Cardiac fibroblast (primary cell): ENCODE results near the gene NLGN1.

Source experiments
- DNase-seq, 2 donors: peaks; one replicate each; pipeline versions ENCODE4 v3.0.0 to v3.0.0-alpha.2; 2010; ENCODE audit warnings: low read depth in 2 of 2
- H3K4me3 ChIP-seq, 2 donors: replicated peaks in 1 of 2; 1 replicate in 1 of 2; 2 replicates in 1 of 2; pipeline ENCODE4 v1.5.1; 2011; ENCODE audit warnings: low read depth in 2 of 2, low read length in 2 of 2, mild to moderate bottlenecking in 2 of 2, moderate library complexity in 1 of 2
- TF ChIP-seq, protein P1 (sequence below): IDR thresholded peaks from one replicate; pipeline ENCODE4 v1.5.1; 2011; ENCODE audit warnings: low read depth, mild to moderate bottlenecking, low read length, inconsistent platforms

The NLGN1 gene

DNA sequence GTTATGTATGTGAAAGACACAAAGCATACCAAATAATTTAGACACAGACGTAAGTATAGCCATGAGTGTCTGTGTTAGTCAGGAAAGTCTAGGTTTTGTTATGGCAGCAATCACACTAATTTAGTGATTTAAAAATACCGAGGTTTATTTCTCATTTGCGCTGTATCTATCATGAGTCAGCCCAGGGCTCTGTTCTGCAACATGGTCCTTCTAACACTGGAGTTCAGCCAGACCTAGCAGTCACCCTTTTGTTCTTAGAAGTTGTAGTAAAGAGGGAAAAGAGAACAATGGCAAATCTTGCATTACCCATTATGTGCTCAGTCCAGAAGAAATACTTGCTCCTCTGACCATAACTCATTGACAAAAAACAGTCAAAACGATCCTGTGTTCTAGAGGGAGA lies 311.5 kb downstream of the NLGN1 start:
- TF ChIP-seq, protein P1, sequence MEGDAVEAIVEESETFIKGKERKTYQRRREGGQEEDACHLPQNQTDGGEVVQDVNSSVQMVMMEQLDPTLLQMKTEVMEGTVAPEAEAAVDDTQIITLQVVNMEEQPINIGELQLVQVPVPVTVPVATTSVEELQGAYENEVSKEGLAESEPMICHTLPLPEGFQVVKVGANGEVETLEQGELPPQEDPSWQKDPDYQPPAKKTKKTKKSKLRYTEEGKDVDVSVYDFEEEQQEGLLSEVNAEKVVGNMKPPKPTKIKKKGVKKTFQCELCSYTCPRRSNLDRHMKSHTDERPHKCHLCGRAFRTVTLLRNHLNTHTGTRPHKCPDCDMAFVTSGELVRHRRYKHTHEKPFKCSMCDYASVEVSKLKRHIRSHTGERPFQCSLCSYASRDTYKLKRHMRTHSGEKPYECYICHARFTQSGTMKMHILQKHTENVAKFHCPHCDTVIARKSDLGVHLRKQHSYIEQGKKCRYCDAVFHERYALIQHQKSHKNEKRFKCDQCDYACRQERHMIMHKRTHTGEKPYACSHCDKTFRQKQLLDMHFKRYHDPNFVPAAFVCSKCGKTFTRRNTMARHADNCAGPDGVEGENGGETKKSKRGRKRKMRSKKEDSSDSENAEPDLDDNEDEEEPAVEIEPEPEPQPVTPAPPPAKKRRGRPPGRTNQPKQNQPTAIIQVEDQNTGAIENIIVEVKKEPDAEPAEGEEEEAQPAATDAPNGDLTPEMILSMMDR = no peak
- peak; percentile 19 to 75 for DNase-seq
- H3K4me3 ChIP-seq = no peak overlapping the region

DNA sequence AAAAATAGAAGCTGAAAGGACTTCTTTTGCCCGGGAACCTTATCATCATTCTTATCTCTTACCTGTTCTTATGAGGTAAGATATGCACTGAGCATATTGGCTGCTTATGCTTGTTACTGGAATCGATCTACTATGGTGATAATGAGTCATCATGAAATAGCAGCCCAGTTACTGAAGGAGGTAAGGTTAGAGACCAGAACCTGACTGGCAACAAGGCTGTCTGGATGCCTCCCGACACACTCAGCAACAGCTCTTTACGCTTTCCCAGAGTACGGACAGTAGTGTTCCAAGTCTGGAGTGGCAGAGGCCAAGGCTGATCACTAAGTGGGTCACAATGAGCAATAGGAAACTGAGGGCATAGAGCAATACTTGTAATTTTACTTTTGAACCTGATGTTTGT lies 314.1 kb downstream of the NLGN1 start:
- TF ChIP-seq, protein P1 = no peak
- DNase-seq = no peak
- no peak overlapping the region for H3K4me3 ChIP-seq

DNA sequence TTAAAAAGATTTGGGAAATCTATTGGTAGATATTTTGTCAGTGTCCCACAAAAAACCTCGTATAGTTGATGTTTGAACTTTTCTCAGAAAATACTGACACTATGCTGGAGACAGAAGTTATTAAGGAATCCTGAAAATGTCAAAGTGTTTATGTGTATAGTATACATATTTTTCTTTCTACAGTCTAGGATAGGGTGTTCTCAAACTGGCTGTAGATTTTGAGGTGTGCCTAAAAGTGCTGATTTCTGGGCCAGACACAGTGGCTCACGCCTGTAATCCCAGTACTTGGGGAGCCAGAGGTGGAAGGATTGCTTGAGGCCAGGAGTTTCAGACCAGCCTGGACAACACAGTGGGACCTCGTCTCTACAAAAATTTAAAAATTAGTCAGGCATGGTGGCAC lies 322.0 kb downstream of the NLGN1 start:
- TF ChIP-seq, protein P1 = no peak
- no peak for DNase-seq
- no peak overlapping the region for H3K4me3 ChIP-seq

DNA sequence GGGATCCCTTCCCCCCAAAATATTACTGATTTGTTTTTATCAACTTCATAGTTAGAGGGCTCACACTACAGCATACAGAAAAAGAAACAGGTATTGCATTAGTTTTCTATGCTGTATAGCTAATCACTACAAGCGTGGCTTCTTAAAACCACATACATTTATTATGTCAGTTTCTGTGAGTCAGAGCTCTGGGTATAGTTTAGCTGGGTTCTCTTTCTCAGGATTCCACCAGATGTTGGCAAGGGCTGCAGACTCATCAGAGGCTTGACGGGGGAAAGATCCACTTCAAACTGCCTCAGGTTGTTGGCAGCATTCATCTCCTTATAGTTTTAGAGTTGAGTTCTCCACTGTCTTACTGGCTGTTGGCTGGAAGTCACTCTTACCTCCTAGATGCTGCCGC lies 328.0 kb downstream of the NLGN1 start:
- H3K4me3 ChIP-seq = no peak overlapping the region
- no peak for DNase-seq
- TF ChIP-seq, protein P1 = no peak

DNA sequence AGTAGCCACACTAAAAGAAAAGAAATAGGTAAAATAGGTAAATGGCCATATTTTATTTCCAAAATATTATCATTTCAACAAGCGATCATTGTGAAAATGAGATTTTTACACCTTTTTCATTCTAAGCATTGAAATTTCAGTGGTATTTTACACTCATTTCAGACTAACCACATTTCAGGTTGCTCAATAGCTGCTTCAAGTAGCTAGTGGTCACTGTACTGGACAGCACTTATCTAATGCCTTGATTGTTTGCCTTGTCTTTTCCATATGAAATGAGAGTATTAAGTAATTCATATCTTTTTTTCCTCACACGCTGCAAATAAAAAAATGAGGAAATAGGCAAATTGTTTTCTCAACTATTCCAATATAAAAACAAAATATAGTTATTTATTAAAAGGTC lies 332.8 kb downstream of the NLGN1 start:
- peak in 1 of 2 donors; percentile 31 for DNase-seq
- no peak overlapping the region for H3K4me3 ChIP-seq
- TF ChIP-seq, protein P1 = no peak

DNA sequence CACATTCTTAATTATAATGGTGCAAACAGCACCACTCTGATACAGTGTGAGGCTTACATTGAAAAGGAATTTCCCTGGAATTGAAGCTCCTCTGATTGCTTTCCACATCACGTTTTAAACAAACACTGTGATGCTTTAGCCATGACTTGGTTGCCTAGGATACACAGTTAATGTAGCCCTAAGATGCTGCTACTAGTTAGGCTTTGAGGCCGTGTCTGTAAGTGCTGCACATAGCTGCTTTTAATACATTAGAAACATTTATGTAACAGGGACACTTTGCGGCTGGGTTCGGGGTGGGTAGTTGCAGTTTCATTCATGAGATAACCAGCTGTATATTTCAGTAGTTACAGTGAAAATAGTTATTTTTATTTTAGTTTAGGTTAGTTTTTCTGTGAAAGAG lies 334.7 kb downstream of the NLGN1 start:
- H3K4me3 ChIP-seq = no peak overlapping the region
- no peak for DNase-seq
- TF ChIP-seq, protein P1 = no peak

DNA sequence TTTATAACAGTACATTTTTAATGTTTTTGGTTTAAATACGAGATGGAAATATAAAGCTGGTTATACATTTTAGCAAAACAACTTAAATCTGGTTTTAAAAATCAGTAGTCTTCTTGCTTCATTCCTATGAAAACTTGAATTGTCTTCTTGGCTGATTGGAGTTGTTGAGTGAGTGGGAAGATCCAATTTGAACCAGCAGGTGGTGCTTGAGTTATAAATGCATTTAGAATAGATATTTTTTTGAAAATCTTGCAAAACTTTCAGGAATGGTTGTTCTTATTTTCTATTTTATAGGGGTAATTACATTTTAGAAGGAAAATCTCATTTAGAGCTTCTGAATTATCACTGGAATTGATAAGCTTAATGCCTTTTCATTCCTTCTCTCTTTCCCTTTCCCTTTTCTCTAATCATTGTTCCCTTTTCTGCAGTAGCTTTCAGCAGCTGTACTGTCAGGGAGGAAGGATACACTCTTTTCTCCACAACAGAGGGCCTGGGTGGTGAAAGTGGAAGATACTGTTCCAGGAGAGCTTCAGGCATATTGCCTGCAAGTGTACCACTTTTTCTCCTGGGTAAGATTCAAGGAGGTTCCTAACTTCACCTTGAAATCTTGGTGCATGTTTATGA lies 335.6 kb downstream of the NLGN1 start:
- TF ChIP-seq, protein P1 = peak; percentile 73
- no peak overlapping the region for H3K4me3 ChIP-seq
- DNase-seq = peak; percentile 65 to 79
